Activated T-cell treated with anti-CD3 and anti-CD28 coated beads, Interleukin-2, amount 50 U/mL, for 72 hours (primary cell): ENCODE results near the gene STX11. TPM values are rescaled to one million over a fixed set of nuclear protein-coding genes. Genes with fewer than 3 reads are reported as not detected.

Experiments
- ATAC-seq, 2 donors: fragments of 150-1000 bp; cut with Tn5 transposase; replicated peaks in 1 of 2; 2 replicates each; pipeline ENCODE4 v1.10.0; 2021; ENCODE audit warnings: moderate library complexity in 2 of 2, mild to moderate bottlenecking in 1 of 2
- DNase-seq, 2 donors: peaks; one replicate each; pipeline ENCODE4 v3.0.0; 2021 to 2022; ENCODE audit warnings: mixed read lengths in 1 of 2
- H3K27ac Mint-ChIP-seq: one replicate; pipeline ENCODE4 v1.8.0; 2022; ENCODE audit warnings: mild to moderate bottlenecking, moderate library complexity, mixed read lengths
- H3K27me3 Mint-ChIP-seq: one replicate; pipeline ENCODE4 v1.8.0; 2022; ENCODE audit warnings: low read depth, mixed read lengths
- H3K36me3 Mint-ChIP-seq, 2 donors: one replicate each; pipeline ENCODE4 v1.8.0; 2022; ENCODE audit warnings: mixed read lengths in 2 of 2, mild to moderate bottlenecking in 1 of 2; ENCODE audit not compliant: insufficient read depth in 2 of 2
- H3K4me1 Mint-ChIP-seq: one replicate; pipeline ENCODE4 v1.8.0; 2022; ENCODE audit warnings: low read depth, mixed read lengths
- H3K4me3 Mint-ChIP-seq, 2 donors: one replicate each; pipeline ENCODE4 v1.8.0; 2022; ENCODE audit warnings: mild to moderate bottlenecking in 2 of 2, mixed read lengths in 2 of 2, moderate library complexity in 2 of 2
- H3K9me3 Mint-ChIP-seq, 2 donors: one replicate each; pipeline ENCODE4 v1.8.0; 2022; ENCODE audit warnings: mixed read lengths in 2 of 2
- total RNA-seq, 2 donors: library from RNA; stranded (reverse); gene quantifications; one replicate each; pipeline ENCODE4 v1.2.3, GENCODE V29; 2022

Gene STX11
- total RNA-seq, 2 donors from 2014 or later = 34.0 to 36.0 TPM

GRCh38 chr6:144214029-144214428, 63.7 kb downstream of the STX11 start:
- DNase-seq = no peak
- no peak overlapping the region for H3K27ac Mint-ChIP-seq
- H3K36me3 Mint-ChIP-seq = peaks cover 4 to 6% of the 10 kb centered on the region in 2 donors
- peaks cover 41% of the 10 kb centered on the region for H3K4me1 Mint-ChIP-seq
- H3K27me3 Mint-ChIP-seq = peaks cover 12% of the 10 kb centered on the region
- no peak overlapping the region for H3K4me3 Mint-ChIP-seq
- H3K9me3 Mint-ChIP-seq = no peaks in the 10 kb centered on the region
- no peak for ATAC-seq

- H3K4me1 Mint-ChIP-seq = peaks cover 41% of the 10 kb centered on the region
- DNase-seq = no peak
These were observed 64.5 kb downstream of the STX11 start for GRCh38 chr6:144214622-144215401.

GRCh38 chr6:144215402-144215931, 65.2 kb downstream of the STX11 start:
- Mint-ChIP-seq H3K9me3 (no peaks in the 10 kb centered on the region), H3K4me3 (peak overlapping the region; percentile 90 to 94), H3K27ac (peak overlapping the region; percentile 100), H3K36me3 (peaks cover 4 to 6% of the 10 kb centered on the region in 2 donors), H3K4me1 (peaks cover 41% of the 10 kb centered on the region), H3K27me3 (peaks cover 3% of the 10 kb centered on the region)
- DNase-seq = peak in 1 of 2 donors; percentile 18
- ATAC-seq = no peak

More at GRCh38 chr6:144214622-144215401, 64.5 kb downstream of the STX11 start:
- H3K9me3 Mint-ChIP-seq = no peaks in the 10 kb centered on the region
- peak overlapping the region; percentile 90 to 94 for H3K4me3 Mint-ChIP-seq
- H3K36me3 Mint-ChIP-seq = peaks cover 4 to 6% of the 10 kb centered on the region in 2 donors
- no peak for ATAC-seq
- H3K27ac Mint-ChIP-seq = peak overlapping the region; percentile 100
- H3K27me3 Mint-ChIP-seq = peaks cover 7% of the 10 kb centered on the region

- H3K27me3 Mint-ChIP-seq = no peaks in the 10 kb centered on the region
- no peaks in the 10 kb centered on the region for H3K9me3 Mint-ChIP-seq
- peaks cover 41% of the 10 kb centered on the region for H3K4me1 Mint-ChIP-seq
- H3K4me3 Mint-ChIP-seq = peak overlapping the region; percentile 90 to 94
- peak; percentile 89 to 92 for DNase-seq
- peaks cover 4 to 6% of the 10 kb centered on the region in 2 donors for H3K36me3 Mint-ChIP-seq
- peak overlapping the region; percentile 100 for H3K27ac Mint-ChIP-seq
- peak; percentile 92 to 93 for ATAC-seq
These were observed 65.8 kb downstream of the STX11 start for GRCh38 chr6:144215932-144216667.

- H3K36me3 Mint-ChIP-seq = peaks cover 4 to 6% of the 10 kb centered on the region in 2 donors
- peak; percentile 60 to 61 for ATAC-seq
These were observed 66.4 kb downstream of the STX11 start for GRCh38 chr6:144216668-144217218.

GRCh38 chr6:144217264-144217663, 66.9 kb downstream of the STX11 start:
- H3K4me1 Mint-ChIP-seq = peaks cover 41% of the 10 kb centered on the region
- peak overlapping the region; percentile 100 for H3K27ac Mint-ChIP-seq
- no peak for DNase-seq
- ATAC-seq = no peak
- no peaks in the 10 kb centered on the region for H3K9me3 Mint-ChIP-seq
- peaks cover 4 to 6% of the 10 kb centered on the region in 2 donors for H3K36me3 Mint-ChIP-seq
- H3K27me3 Mint-ChIP-seq = no peaks in the 10 kb centered on the region
- peak overlapping the region; percentile 90 to 94 for H3K4me3 Mint-ChIP-seq

More at GRCh38 chr6:144216668-144217218, 66.4 kb downstream of the STX11 start:
- Mint-ChIP-seq H3K9me3 (no peaks in the 10 kb centered on the region), H3K27ac (peak overlapping the region; percentile 100), H3K27me3 (no peaks in the 10 kb centered on the region), H3K4me3 (peak overlapping the region; percentile 90 to 94), H3K4me1 (peaks cover 41% of the 10 kb centered on the region)
- DNase-seq = peak in 1 of 2 donors; percentile 75

GRCh38 chr6:144217797-144218196, 67.5 kb downstream of the STX11 start:
- Mint-ChIP-seq H3K36me3 (peaks cover 4 to 6% of the 10 kb centered on the region in 2 donors), H3K4me1 (peaks cover 41% of the 10 kb centered on the region), H3K4me3 (peak overlapping the region in 1 of 2 donors; percentile 94), H3K9me3 (no peaks in the 10 kb centered on the region), H3K27me3 (no peaks in the 10 kb centered on the region), H3K27ac (peak overlapping the region; percentile 100)
- ATAC-seq = no peak
- no peak for DNase-seq

- Mint-ChIP-seq H3K27ac (no peak overlapping the region), H3K4me1 (peaks cover 41% of the 10 kb centered on the region), H3K4me3 (no peak overlapping the region), H3K27me3 (no peaks in the 10 kb centered on the region), H3K36me3 (peaks cover 2 to 3% of the 10 kb centered on the region in 2 donors), H3K9me3 (no peaks in the 10 kb centered on the region)
- ATAC-seq (no peak), DNase-seq (no peak)
These were observed 68.9 kb downstream of the STX11 start for GRCh38 chr6:144219056-144219685.

- H3K27me3 Mint-ChIP-seq = peaks cover 7% of the 10 kb centered on the region
- H3K4me3 Mint-ChIP-seq = no peak overlapping the region
- H3K27ac Mint-ChIP-seq = no peak overlapping the region
- peaks cover 37% of the 10 kb centered on the region for H3K4me1 Mint-ChIP-seq
- no peaks in the 10 kb centered on the region for H3K9me3 Mint-ChIP-seq
- peaks cover 0 to 2% of the 10 kb centered on the region in 2 donors for H3K36me3 Mint-ChIP-seq
- no peak for ATAC-seq
- no peak for DNase-seq
These were observed 69.9 kb downstream of the STX11 start for GRCh38 chr6:144220031-144220790.

- Mint-ChIP-seq H3K36me3 (no peaks in the 10 kb centered on the region), H3K27ac (no peak overlapping the region), H3K4me3 (no peak overlapping the region), H3K4me1 (peaks cover 7% of the 10 kb centered on the region), H3K9me3 (no peaks in the 10 kb centered on the region), H3K27me3 (peaks cover 9% of the 10 kb centered on the region)
- ATAC-seq = no peak
- DNase-seq = no peak
These were observed 73.4 kb downstream of the STX11 start for GRCh38 chr6:144223686-144224085.

GRCh38 chr6:144231721-144232120, 81.4 kb downstream of the STX11 start:
- H3K36me3 Mint-ChIP-seq = no peaks in the 10 kb centered on the region
- DNase-seq (no peak), ATAC-seq (no peak)
- H3K27ac Mint-ChIP-seq = no peak overlapping the region
- no peaks in the 10 kb centered on the region for H3K27me3 Mint-ChIP-seq
- no peaks in the 10 kb centered on the region for H3K4me1 Mint-ChIP-seq
- no peaks in the 10 kb centered on the region for H3K9me3 Mint-ChIP-seq
- H3K4me3 Mint-ChIP-seq = no peak overlapping the region
